T-helper 17 cell (primary cell): ENCODE results near the gene IFNA5. TPM values are rescaled to one million over a fixed set of nuclear protein-coding genes. Genes with fewer than 3 reads are reported as not detected.

Experiments
- ATAC-seq: fragments of 150-1000 bp; cut with Tn5 transposase; 2 replicates; pipeline ENCODE4 v1.10.0; 2021; ENCODE audit warnings: mild to moderate bottlenecking, moderate library complexity
- DNase-seq, 3 donors: peaks; one replicate each; pipeline versions ENCODE4 v3.0.0 to v3.0.0-alpha.2; 2020 to 2021
- H3K9me3 ChIP-seq: one replicate; pipeline ENCODE4 v1.7.0; 2013; ENCODE audit warnings: low read length, mild to moderate bottlenecking; ENCODE audit not compliant: control insufficient read depth, poor library complexity, severe bottlenecking
- H3K27ac Mint-ChIP-seq: one replicate; pipeline ENCODE4 v1.8.0; 2022; ENCODE audit warnings: mild to moderate bottlenecking, moderate library complexity, mixed read lengths
- H3K27me3 Mint-ChIP-seq: one replicate; pipeline ENCODE4 v1.8.0; 2022; ENCODE audit warnings: mixed read lengths
- H3K36me3 Mint-ChIP-seq: one replicate; pipeline ENCODE4 v1.8.0; 2022; ENCODE audit warnings: low read depth, mixed read lengths
- H3K4me1 Mint-ChIP-seq: one replicate; pipeline ENCODE4 v1.8.0; 2022; ENCODE audit warnings: mild to moderate bottlenecking, mixed read lengths
- H3K4me3 Mint-ChIP-seq: one replicate; pipeline ENCODE4 v1.8.0; 2022; ENCODE audit warnings: mild to moderate bottlenecking, moderate library complexity, mixed read lengths
- total RNA-seq, 4 donors: library from RNA in 2 of 4; stranded (reverse) in 2 of 4; gene quantifications; one replicate each; pipeline ENCODE4 v1.2.3 and lab custom pipeline; 2022 to 2026

Gene IFNA5
- not detected for total RNA-seq
- total RNA-seq (lab: John Stamatoyannopoulos, UW) = 0 reads per million in 2 donors

- DNase-seq (no peak), ATAC-seq (no peak)
- H3K9me3 ChIP-seq = no peaks in the 10 kb centered on the region
- Mint-ChIP-seq H3K4me1 (no peaks in the 10 kb centered on the region), H3K27me3 (peaks cover 61% of the 10 kb centered on the region), H3K27ac (no peak within 1 kb of the TSS), H3K4me3 (no peak within 1 kb of the TSS), H3K36me3 (peaks cover 2% of the 10 kb centered on the region)
Observed at GRCh38 chr9:21305213-21305612, at the start of gene IFNA5. Gene IFNA5 (minus strand): TSS chr9:21305313. CDS start chr9:21305256, 57 bp downstream.

- Mint-ChIP-seq H3K27ac (no peak within 1 kb of the TSS), H3K27me3 (peaks cover 22% of the 10 kb centered on the region)
- H3K9me3 ChIP-seq = no peaks in the 10 kb centered on the region
Observed at GRCh38 chr9:21350787-21351186, 45.7 kb upstream of the IFNA5 start, which contains the start of gene IFNA6. Gene IFNA6 (minus strand): TSS chr9:21350887. CDS start chr9:21350887, 0 bp downstream.

GRCh38 chr9:21348430-21348970 is 43.4 kb upstream of the IFNA5 start:
- Mint-ChIP-seq H3K36me3 (no peaks in the 10 kb centered on the region), H3K4me1 (no peaks in the 10 kb centered on the region), H3K4me3 (no peak overlapping the region), H3K27me3 (peaks cover 37% of the 10 kb centered on the region), H3K27ac (no peak overlapping the region)
- no peak for ATAC-seq
- H3K9me3 ChIP-seq = no peaks in the 10 kb centered on the region
- no peak for DNase-seq

More at GRCh38 chr9:21350787-21351186, 45.7 kb upstream of the IFNA5 start, which contains the start of gene IFNA6:
- Mint-ChIP-seq H3K4me1 (no peaks in the 10 kb centered on the region), H3K36me3 (no peaks in the 10 kb centered on the region), H3K4me3 (no peak within 1 kb of the TSS)
- no peak for DNase-seq
- ATAC-seq = no peak

GRCh38 chr9:21340735-21341134 is 35.6 kb upstream of the IFNA5 start:
- Mint-ChIP-seq H3K27me3 (peaks cover 53% of the 10 kb centered on the region), H3K27ac (no peak overlapping the region)
- no peak for ATAC-seq

GRCh38 chr9:21336457-21336856 is 31.3 kb upstream of the IFNA5 start:
- H3K4me1 Mint-ChIP-seq = peaks cover 32% of the 10 kb centered on the region

More at GRCh38 chr9:21340735-21341134, 35.6 kb upstream of the IFNA5 start:
- no peaks in the 10 kb centered on the region for H3K9me3 ChIP-seq
- DNase-seq = no peak
- no peak overlapping the region for H3K4me3 Mint-ChIP-seq
- H3K4me1 Mint-ChIP-seq = peaks cover 4% of the 10 kb centered on the region
- peaks cover 8% of the 10 kb centered on the region for H3K36me3 Mint-ChIP-seq

GRCh38 chr9:21334701-21335632 is 29.9 kb upstream of the IFNA5 start, which contains the start of gene KLHL9:
Gene KLHL9 (minus strand): TSS chr9:21335404. CDS start chr9:21334859, 545 bp downstream.
- ATAC-seq (peak; percentile 90), DNase-seq (peak; percentile 72 to 80 (median 79))
- peaks cover 41% of the 10 kb centered on the region for H3K4me1 Mint-ChIP-seq
- H3K9me3 ChIP-seq = no peaks in the 10 kb centered on the region
- peaks cover 5% of the 10 kb centered on the region for H3K36me3 Mint-ChIP-seq
- peaks cover 11% of the 10 kb centered on the region for H3K27me3 Mint-ChIP-seq
- peak within 1 kb of the TSS; percentile 92 for H3K4me3 Mint-ChIP-seq
- H3K27ac Mint-ChIP-seq = peak within 1 kb of the TSS; percentile 92

More at GRCh38 chr9:21336457-21336856, 31.3 kb upstream of the IFNA5 start:
- Mint-ChIP-seq H3K27me3 (peaks cover 18% of the 10 kb centered on the region), H3K36me3 (peaks cover 6% of the 10 kb centered on the region), H3K4me3 (peak overlapping the region; percentile 49), H3K27ac (peak overlapping the region; percentile 92)
- ATAC-seq (no peak), DNase-seq (no peak)
- H3K9me3 ChIP-seq = no peaks in the 10 kb centered on the region

GRCh38 chr9:21333226-21333625 is 28.1 kb upstream of the IFNA5 start:
- no peak for DNase-seq
- ATAC-seq = no peak
- peak overlapping the region; percentile 92 for H3K4me3 Mint-ChIP-seq
- peaks cover 4% of the 10 kb centered on the region for H3K27me3 Mint-ChIP-seq
- H3K4me1 Mint-ChIP-seq = peaks cover 44% of the 10 kb centered on the region
- H3K27ac Mint-ChIP-seq = peak overlapping the region; percentile 92
- H3K9me3 ChIP-seq = no peaks in the 10 kb centered on the region
- H3K36me3 Mint-ChIP-seq = peaks cover 4% of the 10 kb centered on the region

- peak overlapping the region; percentile 32 for H3K27ac Mint-ChIP-seq
- peaks cover 2% of the 10 kb centered on the region for H3K36me3 Mint-ChIP-seq
- H3K9me3 ChIP-seq = no peaks in the 10 kb centered on the region
- no peak for DNase-seq
- ATAC-seq = no peak
- peaks cover 48% of the 10 kb centered on the region for H3K4me1 Mint-ChIP-seq
- peak overlapping the region; percentile 21 for H3K4me3 Mint-ChIP-seq
- no peaks in the 10 kb centered on the region for H3K27me3 Mint-ChIP-seq
Observed at GRCh38 chr9:21331676-21332402, 26.7 kb upstream of the IFNA5 start.

- Mint-ChIP-seq H3K4me3 (peak overlapping the region; percentile 21), H3K4me1 (peaks cover 39% of the 10 kb centered on the region), H3K27me3 (no peaks in the 10 kb centered on the region), H3K27ac (peak overlapping the region; percentile 84), H3K36me3 (peaks cover 9% of the 10 kb centered on the region)
- H3K9me3 ChIP-seq = no peaks in the 10 kb centered on the region
- DNase-seq (no peak), ATAC-seq (peak; percentile 92)
Observed at GRCh38 chr9:21326526-21327139, 21.5 kb upstream of the IFNA5 start.

- Mint-ChIP-seq H3K27ac (peak overlapping the region; percentile 84), H3K27me3 (no peaks in the 10 kb centered on the region), H3K4me1 (peaks cover 27% of the 10 kb centered on the region), H3K4me3 (no peak overlapping the region), H3K36me3 (peaks cover 11% of the 10 kb centered on the region)
- DNase-seq (no peak), ATAC-seq (no peak)
- H3K9me3 ChIP-seq = no peaks in the 10 kb centered on the region
Observed at GRCh38 chr9:21324047-21324446, 18.9 kb upstream of the IFNA5 start.

- peaks cover 25% of the 10 kb centered on the region for H3K4me1 Mint-ChIP-seq
- ATAC-seq = no peak
- H3K4me3 Mint-ChIP-seq = no peak overlapping the region
- peaks cover 11% of the 10 kb centered on the region for H3K36me3 Mint-ChIP-seq
- no peaks in the 10 kb centered on the region for H3K9me3 ChIP-seq
- no peaks in the 10 kb centered on the region for H3K27me3 Mint-ChIP-seq
- H3K27ac Mint-ChIP-seq = peak overlapping the region; percentile 84
- no peak for DNase-seq
Observed at GRCh38 chr9:21322911-21323461, 17.9 kb upstream of the IFNA5 start.

- DNase-seq (no peak), ATAC-seq (no peak)
- Mint-ChIP-seq H3K4me3 (no peak overlapping the region), H3K27ac (peak overlapping the region; percentile 32), H3K4me1 (peaks cover 18% of the 10 kb centered on the region), H3K27me3 (no peaks in the 10 kb centered on the region), H3K36me3 (peaks cover 11% of the 10 kb centered on the region)
- H3K9me3 ChIP-seq = no peaks in the 10 kb centered on the region
Observed at GRCh38 chr9:21320465-21320864, 15.4 kb upstream of the IFNA5 start.
